ENCODE measurements around the gene SAMHD1.

Gene SAMHD1

GRCh38 chr20:36975099-36975818 is 23.8 kb upstream of the SAMHD1 start:
- Histone ChIP-seq H2BK15ac (replicated peaks; ENCODE audit: low read depth) (no peak overlapping the region), H3K4me3 (ENCODE audit: low read length) (no peak overlapping the region), H3K79me2 (ENCODE audit: control insufficient read depth, insufficient read depth, low read length) (no peaks in the 10 kb centered on the region), H3K27ac (ENCODE audit: low read depth, low read length) (no peak overlapping the region), H3K27me3 (ENCODE audit: insufficient read depth, low read length, poor library complexity) (no peaks in the 10 kb centered on the region), H3K4ac (ENCODE audit: low read depth, low read length) (no peak overlapping the region), H3K79me1 (ENCODE audit: low read length) (no peaks in the 10 kb centered on the region), H3K56ac (ENCODE audit: low read length) (no peak overlapping the region), H4K8ac (ENCODE audit: low read depth, low read length) (no peak overlapping the region), H3K36me3 (ENCODE audit: control insufficient read depth, insufficient read depth, low read length) (no peaks in the 10 kb centered on the region), H3K23ac (ENCODE audit: low read length) (no peak overlapping the region), H4K5ac (ENCODE audit: low read length) (no peak overlapping the region), H2BK120ac (ENCODE audit: low read depth, low read length) (no peak overlapping the region), H3K9ac (ENCODE audit: low read length) (no peak overlapping the region), H3K18ac (ENCODE audit: low read length) (no peak overlapping the region), H3K4me1 (ENCODE audit: control insufficient read depth, low read depth, low read length) (no peaks in the 10 kb centered on the region), H2BK5ac (ENCODE audit: low read length) (no peak overlapping the region), H2AK5ac (ENCODE audit: low read length) (no peak overlapping the region), H3K4me2 (ENCODE audit: low read length) (no peak overlapping the region)
- no peak for DNase-seq
- no CpG with 5 or more reads among the region's 3 CpGs for WGBS (ENCODE audit: extremely low coverage, insufficient coverage, low lambda C conversion rate)

DNA sequence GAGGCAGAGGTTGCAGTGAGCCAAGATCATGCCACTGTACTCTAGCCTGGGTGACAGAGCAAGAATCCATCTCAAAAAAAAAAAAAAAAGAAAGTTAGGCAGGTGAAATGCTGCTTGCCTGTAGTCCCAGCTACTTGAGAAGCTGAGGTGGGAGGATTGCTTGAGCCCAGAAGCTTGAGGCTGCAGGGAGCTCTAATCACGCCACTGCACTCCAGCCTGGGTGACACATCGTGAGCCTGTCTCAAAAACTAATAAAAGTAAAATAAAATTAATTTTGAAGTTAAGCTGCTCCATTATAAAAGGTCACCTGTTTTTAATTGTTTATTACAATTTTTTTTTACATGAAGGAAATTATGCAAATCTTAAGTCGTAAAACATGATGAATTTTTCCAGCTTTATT is 23.2 kb upstream of the SAMHD1 start:
- Histone ChIP-seq H3K27ac (ENCODE audit: low read depth, low read length) (no peak overlapping the region), H3K56ac (ENCODE audit: low read length) (no peak overlapping the region), H2AK5ac (ENCODE audit: low read length) (no peak overlapping the region), H4K8ac (ENCODE audit: low read depth, low read length) (no peak overlapping the region), H3K79me2 (ENCODE audit: control insufficient read depth, insufficient read depth, low read length) (no peaks in the 10 kb centered on the region), H3K27me3 (ENCODE audit: insufficient read depth, low read length, poor library complexity) (no peaks in the 10 kb centered on the region), H3K9ac (ENCODE audit: low read length) (no peak overlapping the region), H3K4ac (ENCODE audit: low read depth, low read length) (no peak overlapping the region), H2BK15ac (replicated peaks; ENCODE audit: low read depth) (no peak overlapping the region), H3K36me3 (ENCODE audit: control insufficient read depth, insufficient read depth, low read length) (no peaks in the 10 kb centered on the region), H3K4me1 (ENCODE audit: control insufficient read depth, low read depth, low read length) (no peaks in the 10 kb centered on the region), H3K4me2 (ENCODE audit: low read length) (no peak overlapping the region), H2BK5ac (ENCODE audit: low read length) (no peak overlapping the region), H2BK120ac (ENCODE audit: low read depth, low read length) (no peak overlapping the region), H3K4me3 (ENCODE audit: low read length) (no peak overlapping the region), H3K79me1 (ENCODE audit: low read length) (no peaks in the 10 kb centered on the region), H3K23ac (ENCODE audit: low read length) (no peak overlapping the region), H3K18ac (ENCODE audit: low read length) (no peak overlapping the region), H4K5ac (ENCODE audit: low read length) (no peak overlapping the region)
- no CpG with 5 or more reads among the region's 3 CpGs for WGBS (ENCODE audit: extremely low coverage, insufficient coverage, low lambda C conversion rate)
- no peak for DNase-seq

DNA sequence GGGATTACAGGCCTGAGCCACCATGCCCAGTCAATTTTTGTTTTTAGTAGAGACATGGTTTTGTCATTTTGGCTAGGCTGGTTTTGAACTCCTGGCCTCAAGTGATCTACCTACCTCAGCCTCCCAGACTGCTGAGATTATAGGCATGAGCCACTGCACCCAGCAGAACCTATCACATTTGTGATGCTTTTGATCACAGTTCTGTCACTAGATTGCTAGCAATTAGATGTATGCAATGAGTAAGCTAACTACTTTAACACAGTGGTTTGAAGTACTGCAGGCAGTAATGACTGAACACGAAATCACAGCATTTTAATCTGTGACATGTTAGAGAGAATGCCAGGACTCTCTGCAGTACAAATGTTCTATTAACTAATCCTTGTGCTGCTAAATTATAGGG is 19.6 kb upstream of the SAMHD1 start:
- DNase-seq, result no peak
- Histone ChIP-seq H3K79me2 (ENCODE audit: control insufficient read depth, insufficient read depth, low read length) (no peaks in the 10 kb centered on the region), H4K8ac (ENCODE audit: low read depth, low read length) (no peak overlapping the region), H3K23ac (ENCODE audit: low read length) (no peak overlapping the region), H3K18ac (ENCODE audit: low read length) (no peak overlapping the region), H3K9ac (ENCODE audit: low read length) (no peak overlapping the region), H3K4me3 (ENCODE audit: low read length) (no peak overlapping the region), H3K56ac (ENCODE audit: low read length) (no peak overlapping the region), H3K27ac (ENCODE audit: low read depth, low read length) (no peak overlapping the region), H3K4me1 (ENCODE audit: control insufficient read depth, low read depth, low read length) (no peaks in the 10 kb centered on the region), H3K36me3 (ENCODE audit: control insufficient read depth, insufficient read depth, low read length) (no peaks in the 10 kb centered on the region), H2BK120ac (ENCODE audit: low read depth, low read length) (no peak overlapping the region), H4K5ac (ENCODE audit: low read length) (no peak overlapping the region), H2BK15ac (replicated peaks; ENCODE audit: low read depth) (no peak overlapping the region), H2BK5ac (ENCODE audit: low read length) (no peak overlapping the region), H3K4ac (ENCODE audit: low read depth, low read length) (no peak overlapping the region), H3K27me3 (ENCODE audit: insufficient read depth, low read length, poor library complexity) (no peaks in the 10 kb centered on the region), H3K4me2 (ENCODE audit: low read length) (no peak overlapping the region), H3K79me1 (ENCODE audit: low read length) (no peaks in the 10 kb centered on the region), H2AK5ac (ENCODE audit: low read length) (no peak overlapping the region)
- WGBS (ENCODE audit: extremely low coverage, insufficient coverage, low lambda C conversion rate), result no CpG with 5 or more reads among the region's 1 CpG

DNA sequence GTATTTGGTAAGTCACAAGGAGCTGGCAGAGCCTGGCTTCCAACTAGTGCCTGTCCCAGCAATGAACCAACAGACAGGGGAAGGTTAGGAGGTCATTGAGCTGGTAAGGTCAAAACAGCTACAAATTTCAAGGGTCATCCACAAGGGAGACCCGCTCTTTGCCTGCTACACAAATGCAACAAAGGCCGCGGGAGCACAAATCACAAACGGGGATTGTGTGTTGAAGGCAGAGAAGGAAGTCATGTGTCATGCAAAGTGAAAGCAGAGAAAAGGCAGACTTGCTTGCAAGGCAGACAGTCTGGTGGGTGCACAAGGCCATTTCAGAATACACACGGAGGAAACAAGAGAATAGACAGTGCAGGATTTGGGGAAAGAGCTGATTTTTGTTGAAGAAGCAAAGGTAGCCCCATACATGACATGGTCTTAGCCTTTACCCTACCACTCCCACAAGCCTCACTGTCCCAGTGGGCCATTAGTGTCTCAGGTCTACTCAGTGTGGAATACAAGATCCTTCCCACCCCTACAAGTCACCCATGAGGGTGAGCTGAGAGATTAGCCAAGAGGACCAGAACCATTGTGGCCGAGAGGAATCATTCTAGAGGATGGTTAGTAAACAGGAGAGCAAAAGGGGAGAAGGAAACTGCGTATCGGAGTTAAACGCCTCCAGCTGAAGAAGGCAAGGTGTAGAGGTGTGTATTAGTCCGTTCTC is 18.1 kb upstream of the SAMHD1 start:
- Histone ChIP-seq H3K23ac (ENCODE audit: low read length) (no peak overlapping the region), H3K79me2 (ENCODE audit: control insufficient read depth, insufficient read depth, low read length) (no peaks in the 10 kb centered on the region), H4K8ac (ENCODE audit: low read depth, low read length) (no peak overlapping the region), H3K79me1 (ENCODE audit: low read length) (no peaks in the 10 kb centered on the region), H3K18ac (ENCODE audit: low read length) (no peak overlapping the region), H3K9ac (ENCODE audit: low read length) (no peak overlapping the region), H3K4me1 (ENCODE audit: control insufficient read depth, low read depth, low read length) (no peaks in the 10 kb centered on the region), H3K4me2 (ENCODE audit: low read length) (no peak overlapping the region), H3K56ac (ENCODE audit: low read length) (no peak overlapping the region), H3K4ac (ENCODE audit: low read depth, low read length) (no peak overlapping the region), H2AK5ac (ENCODE audit: low read length) (no peak overlapping the region), H2BK15ac (replicated peaks; ENCODE audit: low read depth) (no peak overlapping the region), H3K4me3 (ENCODE audit: low read length) (no peak overlapping the region), H2BK120ac (ENCODE audit: low read depth, low read length) (no peak overlapping the region), H3K27ac (ENCODE audit: low read depth, low read length) (no peak overlapping the region), H3K36me3 (ENCODE audit: control insufficient read depth, insufficient read depth, low read length) (no peaks in the 10 kb centered on the region), H2BK5ac (ENCODE audit: low read length) (no peak overlapping the region), H3K27me3 (ENCODE audit: insufficient read depth, low read length, poor library complexity) (no peaks in the 10 kb centered on the region), H4K5ac (ENCODE audit: low read length) (no peak overlapping the region)
- WGBS (ENCODE audit: extremely low coverage, insufficient coverage, low lambda C conversion rate), result no CpG with 5 or more reads among the region's 10 CpGs
- no peak for DNase-seq

DNA sequence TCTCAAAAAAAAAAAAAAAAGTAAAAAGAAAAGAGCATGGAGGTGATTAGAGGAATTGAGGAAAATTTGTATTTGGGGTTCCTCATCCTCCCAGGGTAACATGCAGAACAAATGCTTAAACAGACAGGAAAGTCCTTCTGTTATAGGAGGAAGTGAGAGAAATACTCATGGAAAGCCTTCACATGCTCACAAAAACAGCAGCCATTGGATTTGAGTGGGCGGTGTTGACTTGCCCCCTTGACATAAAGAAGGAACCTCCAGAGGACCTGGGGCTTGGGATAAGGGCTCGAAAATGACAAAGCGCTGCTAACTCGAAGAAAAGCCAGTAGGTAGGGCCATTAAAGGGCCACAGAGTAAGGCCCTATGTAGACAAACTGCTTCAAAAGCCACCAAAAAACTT is 17.5 kb upstream of the SAMHD1 start:
- no peak overlapping the region for H2BK120ac ChIP-seq (ENCODE audit: low read depth, low read length)
- no peak overlapping the region for H3K23ac ChIP-seq (ENCODE audit: low read length)
- no CpG with 5 or more reads among the region's 4 CpGs for WGBS (ENCODE audit: extremely low coverage, insufficient coverage, low lambda C conversion rate)
- no peak overlapping the region for H4K5ac ChIP-seq (ENCODE audit: low read length)
- no peak overlapping the region for H3K18ac ChIP-seq (ENCODE audit: low read length)
- H3K4ac ChIP-seq (ENCODE audit: low read depth, low read length), result no peak overlapping the region
- no peak overlapping the region for H2BK15ac ChIP-seq (replicated peaks; ENCODE audit: low read depth)
- no peaks in the 10 kb centered on the region for H3K27me3 ChIP-seq (ENCODE audit: insufficient read depth, low read length, poor library complexity)
- no peak overlapping the region for H2BK5ac ChIP-seq (ENCODE audit: low read length)
- no peaks in the 10 kb centered on the region for H3K4me1 ChIP-seq (ENCODE audit: control insufficient read depth, low read depth, low read length)
- H3K79me1 ChIP-seq (ENCODE audit: low read length), result no peaks in the 10 kb centered on the region
- no peak overlapping the region for H3K56ac ChIP-seq (ENCODE audit: low read length)
- no peaks in the 10 kb centered on the region for H3K79me2 ChIP-seq (ENCODE audit: control insufficient read depth, insufficient read depth, low read length)
- no peak overlapping the region for H3K4me3 ChIP-seq (ENCODE audit: low read length)
- H3K4me2 ChIP-seq (ENCODE audit: low read length), result no peak overlapping the region
- no peak for DNase-seq
- H3K27ac ChIP-seq (ENCODE audit: low read depth, low read length), result no peak overlapping the region
- H2AK5ac ChIP-seq (ENCODE audit: low read length), result no peak overlapping the region
- H4K8ac ChIP-seq (ENCODE audit: low read depth, low read length), result no peak overlapping the region
- no peaks in the 10 kb centered on the region for H3K36me3 ChIP-seq (ENCODE audit: control insufficient read depth, insufficient read depth, low read length)
- H3K9ac ChIP-seq (ENCODE audit: low read length), result no peak overlapping the region

Data from mesendoderm (in vitro differentiated cells).